ENCODE results near the gene SAMD11.

SAMD11 gene

GRCh38 chr1:917466-918091 lies 6.1 kb upstream of the SAMD11 start:
- no peak for DNase-seq

- no peak for DNase-seq
Observed at GRCh38 chr1:918353-918752, 5.4 kb upstream of the SAMD11 start.

GRCh38 chr1:918843-919242 lies 4.9 kb upstream of the SAMD11 start:
- DNase-seq = no peak

GRCh38 chr1:919271-919872 lies 4.4 kb upstream of the SAMD11 start:
- DNase-seq = no peak

- DNase-seq = no peak
Observed at GRCh38 chr1:920010-920409, 3.7 kb upstream of the SAMD11 start.

GRCh38 chr1:920521-920920 lies 3.2 kb upstream of the SAMD11 start:
- DNase-seq = no peak

GRCh38 chr1:921011-921837 lies 2.5 kb upstream of the SAMD11 start:
- peak in 1 of 2 donors; percentile 40 for DNase-seq

- no peak for DNase-seq
Observed at GRCh38 chr1:923991-924655, 400 bp downstream of the SAMD11 start.

- DNase-seq = no peak
Observed at GRCh38 chr1:924656-925560, 1.2 kb downstream of the SAMD11 start.

- DNase-seq = no peak
Observed at GRCh38 chr1:925561-926421, 2.1 kb downstream of the SAMD11 start.

GRCh38 chr1:927234-927633 lies 3.5 kb downstream of the SAMD11 start:
- DNase-seq = no peak

- DNase-seq = no peak
Observed at GRCh38 chr1:927748-928147, 4.0 kb downstream of the SAMD11 start.

GRCh38 chr1:928825-929661 lies 5.3 kb downstream of the SAMD11 start:
- no peak for DNase-seq

GRCh38 chr1:929712-930632 lies 6.2 kb downstream of the SAMD11 start:
- no peak for DNase-seq

- no peak for DNase-seq
Observed at GRCh38 chr1:930633-931138, 7.0 kb downstream of the SAMD11 start.

GRCh38 chr1:931380-932172 lies 7.9 kb downstream of the SAMD11 start:
- DNase-seq = no peak

GRCh38 chr1:932173-932510 lies 8.4 kb downstream of the SAMD11 start:
- DNase-seq = no peak
